HCEC 1CT (cell line): ENCODE measurements around the gene CAMTA1.

Source experiments
- DNase-seq: peaks from one replicate; pipeline ENCODE4 v3.0.0-alpha.2; 2017

The CAMTA1 gene

GRCh38 chr1:7095343-7095964, 310.2 kb downstream of the CAMTA1 start:
- DNase-seq = no peak

DNA sequence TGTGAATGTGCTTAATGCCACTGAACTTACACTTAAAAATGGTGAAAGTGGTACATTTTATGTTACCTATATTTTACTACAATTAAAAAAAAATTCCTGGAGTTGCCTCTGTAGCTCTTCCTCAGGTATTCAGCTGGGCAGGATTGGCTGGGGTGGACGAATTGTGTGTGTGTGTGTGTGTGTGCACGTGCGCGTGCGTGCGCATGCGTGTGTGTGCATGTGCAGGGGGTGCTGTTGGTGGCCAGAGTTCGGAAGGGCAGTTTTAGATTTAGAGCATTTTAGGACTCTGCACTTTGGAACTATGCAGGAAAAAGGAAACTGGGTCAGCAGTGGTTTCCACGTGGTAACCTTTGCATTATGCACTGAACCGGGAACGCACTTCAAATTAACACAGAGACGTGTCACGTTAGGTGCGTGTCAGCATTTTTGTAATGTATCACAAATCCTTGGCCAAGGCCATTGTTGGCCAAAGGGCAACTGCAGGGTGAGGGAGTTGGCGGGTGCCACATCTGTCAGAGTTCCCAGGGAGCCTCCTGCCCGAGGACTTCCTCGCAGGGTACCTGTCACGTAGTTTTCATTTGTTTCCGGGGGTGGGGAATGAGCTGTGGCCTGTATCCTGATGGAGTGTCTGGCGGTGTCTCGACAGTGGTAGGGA, 312.8 kb downstream of the CAMTA1 start:
- DNase-seq = no peak

DNA sequence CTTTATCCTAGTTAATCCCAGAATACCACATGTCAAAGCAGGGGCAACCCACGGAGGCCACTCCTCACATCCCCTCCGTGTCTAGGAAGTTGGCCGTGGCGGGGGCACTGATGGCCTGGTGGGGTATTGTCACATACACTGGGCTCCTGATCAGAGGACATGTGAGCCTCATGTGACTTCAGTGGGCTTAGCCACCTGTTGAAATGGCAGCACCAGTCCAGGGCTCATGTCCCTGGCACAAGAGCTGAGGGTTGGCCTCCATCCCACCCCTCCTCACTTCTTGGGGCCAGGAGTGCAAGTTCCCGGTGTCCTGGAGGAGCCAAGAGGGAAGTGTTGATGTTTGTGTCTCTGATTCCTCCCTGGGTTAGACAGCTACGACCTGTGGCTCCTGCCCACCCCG, 313.4 kb downstream of the CAMTA1 start:
- DNase-seq = no peak

DNA sequence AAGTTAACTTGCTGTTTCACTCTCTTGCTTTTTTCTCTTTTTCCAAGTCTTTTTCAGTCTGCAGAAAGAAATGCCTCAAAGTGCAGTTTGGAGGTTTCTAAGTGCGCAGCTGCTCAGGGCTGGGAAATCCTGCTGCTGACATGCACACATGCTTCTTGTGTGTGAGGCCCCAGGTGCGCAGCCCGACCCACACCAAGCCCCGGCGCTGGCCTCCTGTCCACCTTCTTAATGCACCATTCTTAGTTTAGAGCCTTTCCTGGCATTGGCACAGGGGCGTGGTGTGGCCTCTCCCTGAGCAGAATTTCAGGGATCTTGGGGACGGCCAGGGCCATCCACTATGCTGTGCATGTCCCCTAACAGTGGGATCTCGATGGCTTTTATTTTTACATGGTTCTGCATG, 315.2 kb downstream of the CAMTA1 start:
- no peak for DNase-seq

DNA sequence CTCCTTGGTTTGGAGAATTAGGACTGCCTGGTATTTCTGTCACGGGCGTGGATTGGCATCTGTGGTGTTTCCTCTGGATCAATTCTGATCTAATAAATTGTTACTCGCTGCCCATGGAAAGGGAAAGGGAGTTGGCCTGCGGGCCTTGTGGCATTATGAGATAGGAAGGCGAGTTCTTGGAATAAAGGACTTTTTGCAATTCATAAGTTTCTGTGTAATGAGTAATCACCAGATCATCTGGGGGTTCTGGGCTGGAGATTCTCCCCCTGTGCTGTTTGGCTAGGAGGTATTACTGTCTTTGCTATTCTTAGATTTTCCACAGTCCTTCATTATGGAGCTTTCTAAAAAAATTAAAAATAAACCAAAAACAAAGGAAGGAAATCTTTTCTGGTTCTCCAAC, 315.9 kb downstream of the CAMTA1 start:
- DNase-seq = no peak

GRCh38 chr1:7103361-7103782, 318.1 kb downstream of the CAMTA1 start:
- no peak for DNase-seq

- DNase-seq = no peak
Measured at GRCh38 chr1:7103874-7104273, 318.6 kb downstream of the CAMTA1 start.

- no peak for DNase-seq
Measured at GRCh38 chr1:7104339-7104738, 319.1 kb downstream of the CAMTA1 start.

GRCh38 chr1:7105269-7105668, 320.0 kb downstream of the CAMTA1 start:
- DNase-seq = no peak

- no peak for DNase-seq
Measured at GRCh38 chr1:7106442-7107108, 321.3 kb downstream of the CAMTA1 start.

- DNase-seq = no peak
Measured at GRCh38 chr1:7107109-7107830, 322.0 kb downstream of the CAMTA1 start.

DNA sequence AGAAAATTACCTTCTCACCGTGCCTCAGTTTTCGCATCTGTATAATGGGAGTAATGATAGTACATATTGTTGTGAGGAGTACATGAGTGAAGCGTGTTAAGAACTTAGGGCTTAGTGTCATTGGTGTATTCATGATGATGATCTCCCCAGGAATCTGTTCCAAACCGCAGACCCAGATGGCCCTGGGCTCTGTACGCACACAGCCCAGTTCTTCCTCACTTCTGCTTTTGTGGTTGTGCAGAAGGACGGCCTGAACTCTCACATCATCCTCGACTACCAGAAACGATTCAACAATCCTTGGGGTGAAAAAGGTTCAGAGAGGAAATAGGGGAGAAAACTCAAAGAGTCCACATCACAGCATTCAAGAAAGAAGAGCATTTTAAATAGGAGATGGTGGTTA, 323.0 kb downstream of the CAMTA1 start:
- DNase-seq = peak; percentile 22

GRCh38 chr1:7109901-7110300, 324.6 kb downstream of the CAMTA1 start:
- no peak for DNase-seq

DNA sequence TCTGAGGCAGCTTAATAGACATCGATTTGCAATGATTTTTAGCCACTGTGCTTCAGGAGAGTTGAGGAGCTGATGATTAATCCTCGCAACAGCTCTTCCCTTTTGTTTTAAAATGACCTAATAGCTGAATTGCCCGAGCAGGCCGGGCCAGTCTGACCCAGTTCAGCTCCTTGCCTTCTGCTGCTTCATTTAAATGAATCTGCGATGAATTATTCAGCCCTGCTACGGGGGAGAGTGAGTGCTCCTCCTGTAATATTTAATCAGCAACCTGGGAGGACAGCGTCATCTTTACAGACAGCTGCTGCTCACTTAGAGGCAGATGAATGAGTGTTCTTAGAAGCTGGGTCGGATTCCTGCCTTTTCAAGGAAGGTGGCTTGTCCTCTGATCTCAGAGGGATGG, 325.1 kb downstream of the CAMTA1 start:
- DNase-seq = no peak

DNA sequence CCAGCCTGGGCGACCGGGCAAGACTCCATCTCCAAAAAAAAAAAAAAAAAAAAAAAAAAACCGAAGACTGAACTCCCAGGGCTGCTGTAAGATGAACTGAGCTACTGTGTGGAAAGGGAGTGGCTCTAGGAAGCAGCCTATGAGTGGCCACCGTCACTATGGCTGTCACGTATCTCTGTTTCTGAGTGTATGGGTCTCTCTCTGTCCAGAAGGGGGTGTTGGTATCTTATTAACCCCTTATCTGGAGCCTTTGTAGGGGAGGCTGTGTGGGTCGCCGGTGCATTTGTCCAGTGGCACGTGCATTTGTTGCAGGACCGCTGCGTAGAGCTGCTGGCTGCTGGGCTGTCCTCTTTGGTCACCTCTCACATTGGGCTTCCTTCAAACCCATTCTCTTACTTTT, 326.6 kb downstream of the CAMTA1 start:
- DNase-seq = no peak

- DNase-seq = no peak
Measured at GRCh38 chr1:7113136-7113535, 327.9 kb downstream of the CAMTA1 start.

GRCh38 chr1:7113822-7114221, 328.6 kb downstream of the CAMTA1 start:
- DNase-seq = no peak

DNA sequence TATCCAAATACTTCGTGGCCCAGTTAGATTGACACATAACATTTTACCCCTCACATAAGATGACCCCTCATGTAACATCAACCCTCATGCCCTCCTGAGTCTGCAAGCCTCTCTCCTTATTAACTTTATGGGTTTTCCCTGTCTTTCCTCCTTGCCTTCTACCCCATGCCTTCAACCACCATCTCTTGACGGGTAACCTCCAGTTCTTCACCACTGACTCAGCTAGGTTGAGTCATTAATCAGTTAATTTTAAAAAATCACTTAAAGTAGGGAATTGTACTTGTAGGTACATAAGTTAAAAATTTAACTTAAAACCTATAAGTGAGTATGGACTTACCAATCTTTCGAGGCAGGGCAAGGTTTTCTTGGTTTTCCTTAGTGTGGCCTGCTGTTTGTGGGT, 330.7 kb downstream of the CAMTA1 start:
- no peak for DNase-seq

DNA sequence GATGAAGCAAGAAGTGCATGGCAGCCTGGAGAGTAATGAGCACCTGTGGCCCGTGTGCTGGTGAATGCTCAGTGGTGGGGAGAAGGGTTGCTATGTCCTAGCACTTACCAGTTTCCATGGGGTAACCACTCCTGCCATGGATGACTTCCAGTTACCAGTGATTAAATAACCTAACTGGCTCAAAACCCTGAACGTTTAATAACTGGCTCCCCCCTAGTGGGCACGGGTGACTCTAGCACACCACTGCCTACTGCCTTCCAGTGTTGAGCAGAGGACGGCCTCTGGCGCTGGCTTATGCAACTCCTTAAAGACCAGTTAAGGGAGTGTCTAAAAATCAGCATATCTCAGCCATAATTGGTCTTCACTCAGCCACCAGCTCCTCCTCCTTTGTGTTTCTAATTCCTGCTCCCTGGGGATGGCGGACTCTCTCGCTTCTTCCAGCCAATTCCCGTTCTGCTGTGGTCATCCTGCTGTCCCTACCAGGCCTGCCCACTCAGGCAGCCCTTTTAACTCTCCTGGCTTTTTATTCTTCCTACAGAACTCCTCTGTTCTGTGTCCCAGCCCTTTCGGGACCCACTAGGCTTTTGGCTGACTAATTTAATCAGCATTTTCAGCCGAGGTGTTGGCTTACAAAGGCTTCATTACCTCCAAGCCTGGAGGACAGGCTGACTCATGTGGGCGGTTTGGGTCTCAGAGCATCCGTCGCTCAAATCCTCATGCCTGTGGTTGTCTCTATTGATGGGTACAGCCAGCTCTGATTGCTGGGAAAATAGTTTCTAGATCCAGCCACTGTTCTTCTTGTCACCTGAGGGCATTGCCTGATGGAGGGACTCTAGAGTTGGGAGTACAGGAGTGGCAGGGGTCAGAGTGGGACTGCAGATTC, 332.4 kb downstream of the CAMTA1 start:
- DNase-seq = peak; percentile 94

DNA sequence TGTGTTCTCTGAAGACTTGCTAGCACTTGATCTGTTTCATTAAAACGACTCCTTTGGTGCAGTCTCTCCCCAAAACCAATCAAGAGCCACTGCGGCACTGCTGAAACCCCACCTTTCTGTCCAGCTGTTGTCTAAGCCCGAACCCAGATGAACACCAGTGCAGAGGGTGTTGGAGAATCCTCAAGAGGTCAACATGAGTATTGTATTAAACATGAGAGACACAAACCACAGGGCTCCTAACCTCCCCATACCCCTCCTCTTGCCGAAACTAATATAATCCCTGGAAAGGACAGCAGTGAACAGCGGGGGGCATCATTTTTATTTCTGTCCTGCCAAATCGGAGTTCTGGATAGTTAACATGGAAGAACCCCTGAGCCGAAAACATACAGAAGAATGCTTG, 333.9 kb downstream of the CAMTA1 start:
- DNase-seq = no peak

DNA sequence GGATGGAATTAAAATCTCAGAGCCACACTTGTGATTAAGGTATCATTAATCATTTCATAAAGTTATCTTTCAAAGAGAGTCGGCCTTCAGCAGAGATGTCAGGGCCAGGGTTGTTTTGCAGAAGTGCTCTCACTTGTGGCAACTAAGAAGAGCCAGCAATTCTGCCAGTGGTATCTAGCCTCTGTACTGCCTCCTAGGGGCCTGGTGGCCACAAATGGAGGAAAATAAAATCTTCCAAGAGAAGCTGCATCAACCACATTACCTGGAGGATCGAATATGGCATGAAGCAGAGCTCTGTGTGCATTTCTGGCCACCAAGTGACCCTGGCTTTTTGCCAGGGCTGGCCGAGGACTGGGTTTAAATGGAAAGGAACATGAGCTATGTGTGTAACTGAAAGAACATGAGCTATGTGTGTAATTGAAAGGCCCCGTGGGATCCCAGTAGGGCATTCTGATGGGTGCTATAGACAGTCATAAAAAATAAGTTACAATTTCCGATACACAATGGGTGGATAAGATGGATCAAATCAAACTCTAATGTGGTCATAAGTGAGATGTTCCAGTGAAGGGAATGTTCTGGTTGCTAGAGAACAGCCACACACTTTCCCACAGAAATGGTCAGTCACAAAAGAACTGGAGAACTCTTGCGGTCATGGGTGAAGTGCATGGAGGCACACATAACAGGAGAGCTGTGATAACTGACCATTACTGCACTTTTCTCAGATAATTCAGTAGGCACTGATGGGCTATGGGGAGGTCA, 335.8 kb downstream of the CAMTA1 start:
- DNase-seq = no peak

DNA sequence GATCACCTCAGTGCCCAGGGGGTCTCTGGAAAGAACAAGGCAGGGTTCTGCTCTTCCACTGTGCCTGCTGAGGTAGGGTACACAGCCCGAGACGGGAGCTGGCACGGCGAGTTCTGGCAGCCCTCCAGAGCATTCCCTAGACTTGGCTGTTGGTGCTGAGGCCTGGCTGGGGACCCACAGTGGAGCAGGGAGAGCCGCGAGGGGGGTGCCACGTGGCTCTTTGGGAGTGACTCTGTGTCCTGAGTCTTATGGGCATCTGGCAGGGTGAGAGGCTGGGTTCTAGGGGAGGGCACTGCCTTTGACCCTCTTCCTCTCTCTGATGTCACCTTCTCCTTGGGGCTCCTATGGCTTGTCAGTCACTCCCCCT, 336.4 kb downstream of the CAMTA1 start:
- DNase-seq = no peak
